Neural cell (in vitro differentiated cells): ENCODE measurements around the gene GGT5.

Experiments
- CTCF ChIP-seq: fragments of 450-650 bp; IDR thresholded peaks from 2 replicates; pipeline ENCODE4 v1.5.1; 2014; ENCODE audit warnings: antibody characterized with exemption, mild to moderate bottlenecking, moderate library complexity; ENCODE audit not compliant: poor library complexity, severe bottlenecking
- TF ChIP-seq, protein P1 (sequence below): IDR thresholded peaks from 2 replicates; pipeline ENCODE4 v1.6.1; 2012; ENCODE audit warnings: borderline replicate concordance

GRCh38 chr22:24190159-24190540, 54.7 kb downstream of the GGT5 start:
- TF ChIP-seq CTCF: no peak
- TF ChIP-seq, protein P1, sequence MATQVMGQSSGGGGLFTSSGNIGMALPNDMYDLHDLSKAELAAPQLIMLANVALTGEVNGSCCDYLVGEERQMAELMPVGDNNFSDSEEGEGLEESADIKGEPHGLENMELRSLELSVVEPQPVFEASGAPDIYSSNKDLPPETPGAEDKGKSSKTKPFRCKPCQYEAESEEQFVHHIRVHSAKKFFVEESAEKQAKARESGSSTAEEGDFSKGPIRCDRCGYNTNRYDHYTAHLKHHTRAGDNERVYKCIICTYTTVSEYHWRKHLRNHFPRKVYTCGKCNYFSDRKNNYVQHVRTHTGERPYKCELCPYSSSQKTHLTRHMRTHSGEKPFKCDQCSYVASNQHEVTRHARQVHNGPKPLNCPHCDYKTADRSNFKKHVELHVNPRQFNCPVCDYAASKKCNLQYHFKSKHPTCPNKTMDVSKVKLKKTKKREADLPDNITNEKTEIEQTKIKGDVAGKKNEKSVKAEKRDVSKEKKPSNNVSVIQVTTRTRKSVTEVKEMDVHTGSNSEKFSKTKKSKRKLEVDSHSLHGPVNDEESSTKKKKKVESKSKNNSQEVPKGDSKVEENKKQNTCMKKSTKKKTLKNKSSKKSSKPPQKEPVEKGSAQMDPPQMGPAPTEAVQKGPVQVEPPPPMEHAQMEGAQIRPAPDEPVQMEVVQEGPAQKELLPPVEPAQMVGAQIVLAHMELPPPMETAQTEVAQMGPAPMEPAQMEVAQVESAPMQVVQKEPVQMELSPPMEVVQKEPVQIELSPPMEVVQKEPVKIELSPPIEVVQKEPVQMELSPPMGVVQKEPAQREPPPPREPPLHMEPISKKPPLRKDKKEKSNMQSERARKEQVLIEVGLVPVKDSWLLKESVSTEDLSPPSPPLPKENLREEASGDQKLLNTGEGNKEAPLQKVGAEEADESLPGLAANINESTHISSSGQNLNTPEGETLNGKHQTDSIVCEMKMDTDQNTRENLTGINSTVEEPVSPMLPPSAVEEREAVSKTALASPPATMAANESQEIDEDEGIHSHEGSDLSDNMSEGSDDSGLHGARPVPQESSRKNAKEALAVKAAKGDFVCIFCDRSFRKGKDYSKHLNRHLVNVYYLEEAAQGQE: no peak
